ENCODE measurements around the gene MCHR1.

MCHR1 gene, protein sequence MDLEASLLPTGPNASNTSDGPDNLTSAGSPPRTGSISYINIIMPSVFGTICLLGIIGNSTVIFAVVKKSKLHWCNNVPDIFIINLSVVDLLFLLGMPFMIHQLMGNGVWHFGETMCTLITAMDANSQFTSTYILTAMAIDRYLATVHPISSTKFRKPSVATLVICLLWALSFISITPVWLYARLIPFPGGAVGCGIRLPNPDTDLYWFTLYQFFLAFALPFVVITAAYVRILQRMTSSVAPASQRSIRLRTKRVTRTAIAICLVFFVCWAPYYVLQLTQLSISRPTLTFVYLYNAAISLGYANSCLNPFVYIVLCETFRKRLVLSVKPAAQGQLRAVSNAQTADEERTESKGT

DNA sequence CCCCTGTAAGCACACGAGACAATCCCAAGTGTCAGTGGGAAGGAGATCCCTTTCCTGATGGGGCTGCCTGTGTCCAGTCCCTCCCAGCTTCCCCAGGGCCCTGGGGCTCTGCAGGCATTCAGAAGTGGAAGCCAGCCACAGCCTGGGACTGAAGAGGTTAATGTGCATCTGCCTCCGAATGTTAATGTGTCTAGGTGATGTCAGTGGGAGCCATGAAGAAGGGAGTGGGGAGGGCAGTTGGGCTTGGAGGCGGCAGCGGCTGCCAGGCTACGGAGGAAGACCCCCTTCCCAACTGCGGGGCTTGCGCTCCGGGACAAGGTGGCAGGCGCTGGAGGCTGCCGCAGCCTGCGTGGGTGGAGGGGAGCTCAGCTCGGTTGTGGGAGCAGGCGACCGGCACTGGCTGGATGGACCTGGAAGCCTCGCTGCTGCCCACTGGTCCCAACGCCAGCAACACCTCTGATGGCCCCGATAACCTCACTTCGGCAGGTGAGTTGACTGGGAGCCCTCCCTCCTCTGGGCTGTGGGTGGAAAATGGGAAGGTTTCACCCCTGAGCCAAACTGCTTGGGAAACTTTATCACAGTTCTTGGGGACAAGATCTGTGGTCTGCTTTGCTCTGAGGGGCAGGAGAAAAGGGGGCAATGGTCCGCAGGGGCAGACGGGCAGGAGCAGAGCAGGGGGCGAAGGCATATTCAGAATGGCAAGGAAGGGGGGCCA, at the start of gene MCHR1:
TSS of gene MCHR1 (plus strand) at position 236 of the 715 bp plus-strand sequence. CDS start at position 405, 169 bp downstream.
- no peak for DNase-seq (ENCODE audit: low read depth, low spot score)

DNA sequence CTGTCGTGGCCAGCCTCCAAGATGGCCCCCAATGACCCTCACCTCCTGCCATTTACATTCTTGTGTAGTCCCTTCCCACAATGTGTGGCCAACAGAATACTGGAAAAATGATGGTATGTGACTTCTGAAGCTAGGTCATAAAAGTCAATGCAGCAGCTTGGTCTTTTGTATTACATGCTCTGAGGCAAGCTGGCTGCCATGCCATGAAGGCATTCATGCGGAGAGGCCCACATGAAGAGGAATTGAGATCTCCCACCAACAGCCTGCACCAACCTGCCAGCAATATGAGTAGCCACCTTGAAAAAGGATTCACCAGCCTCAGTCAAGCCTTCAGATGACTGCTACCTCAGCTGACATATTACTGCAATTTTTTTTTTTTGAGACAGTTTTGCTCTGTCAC, 47.4 kb upstream of the MCHR1 start:
- DNase-seq (ENCODE audit: low read depth, low spot score), result no peak

DNA sequence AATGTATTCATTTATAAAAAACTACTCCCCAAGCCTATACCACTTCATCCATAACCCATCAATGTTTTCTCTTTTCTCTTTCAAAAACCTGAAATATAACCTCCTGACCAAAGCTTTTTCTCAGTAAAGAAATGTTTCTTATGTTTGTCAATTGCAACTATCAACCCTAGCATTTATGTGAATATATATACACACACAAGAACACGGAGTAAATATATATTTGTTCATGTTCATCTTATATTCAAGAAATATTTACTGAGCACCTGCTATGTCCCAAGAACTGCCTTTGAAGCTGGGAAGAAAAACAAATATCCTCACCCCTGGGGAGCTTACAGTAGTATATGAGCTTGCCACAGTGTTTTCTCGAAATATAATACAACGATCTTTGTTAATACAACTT, 46.2 kb upstream of the MCHR1 start:
- DNase-seq (ENCODE audit: low read depth, low spot score), result no peak

DNA sequence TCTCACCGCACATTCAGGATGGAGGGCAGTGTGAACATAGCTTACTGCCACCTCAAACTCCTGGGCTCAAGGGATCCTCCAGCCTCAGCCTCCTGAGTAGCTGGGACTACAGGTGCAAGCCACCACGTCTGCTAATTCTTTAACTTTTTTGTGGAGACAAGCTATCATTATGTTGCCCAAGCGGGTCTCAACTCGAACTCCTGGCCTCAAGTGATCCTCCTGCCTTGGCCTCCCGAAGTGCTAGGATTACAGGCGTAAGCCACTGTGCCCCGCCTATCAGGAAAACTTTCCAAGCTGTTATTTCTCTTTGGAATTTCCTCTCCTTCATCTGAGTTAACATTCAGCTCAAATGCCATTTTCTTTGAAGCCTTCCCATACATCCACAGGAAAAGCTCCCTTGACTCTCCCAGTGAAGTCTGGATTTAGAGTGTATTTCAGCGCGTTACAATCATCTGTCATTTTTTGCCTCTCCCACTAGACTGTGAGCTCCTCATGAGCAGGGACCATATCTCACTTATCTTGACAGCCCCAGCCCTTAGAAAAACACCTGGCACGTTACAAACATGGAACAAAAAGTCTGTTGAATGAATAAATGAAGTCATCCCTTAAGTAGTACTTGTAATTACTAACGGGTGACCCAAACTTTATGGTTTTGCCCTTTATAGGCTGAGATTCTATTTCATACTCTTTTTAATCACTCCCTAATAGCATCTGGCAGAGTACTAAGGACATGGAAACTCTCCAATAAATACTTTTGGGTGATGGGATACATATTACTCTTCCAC, 45.0 kb upstream of the MCHR1 start:
- no peak for DNase-seq (ENCODE audit: low read depth, low spot score)

DNA sequence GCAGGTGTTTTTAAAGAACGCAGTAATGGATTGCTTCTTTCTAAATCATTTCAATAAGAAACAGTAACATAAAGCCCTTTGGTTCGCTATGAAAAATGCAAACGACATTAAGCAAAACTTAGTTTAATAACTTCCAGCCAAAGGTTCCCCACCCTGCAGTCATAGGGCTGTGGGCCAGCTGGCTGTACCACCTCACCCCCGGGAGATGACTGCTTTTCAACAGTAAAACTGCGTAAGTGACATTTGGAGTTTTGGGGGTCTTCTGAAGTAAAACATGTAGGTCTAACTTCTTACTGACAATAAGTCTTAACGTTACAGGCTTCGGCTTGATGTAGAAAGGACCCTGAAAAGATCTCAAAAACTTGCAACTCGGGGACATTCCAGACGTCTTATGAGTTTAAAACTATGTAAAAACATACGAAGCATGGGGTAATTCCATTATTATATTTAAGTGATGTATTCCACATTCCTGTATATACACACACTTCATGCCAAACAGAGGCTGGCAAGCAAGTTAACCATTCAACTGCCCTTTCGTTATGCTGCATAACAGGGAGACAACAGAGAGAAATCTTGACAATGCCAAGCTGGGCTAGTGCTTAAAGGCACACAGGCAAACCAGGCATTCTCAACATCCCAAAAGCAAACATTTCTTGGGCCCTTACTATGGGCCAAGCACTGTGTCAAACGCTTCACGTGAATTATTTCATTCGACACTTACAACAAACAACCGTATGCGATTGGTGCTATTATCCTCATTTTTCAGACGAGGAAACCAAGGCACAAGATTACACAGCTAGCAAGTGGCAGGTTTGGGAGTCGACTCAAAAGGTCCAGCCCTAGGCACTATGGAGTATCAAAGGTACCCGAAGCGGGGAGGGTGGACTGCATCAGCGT, 44.0 kb upstream of the MCHR1 start:
- no peak for DNase-seq (ENCODE audit: low read depth, low spot score)

DNA sequence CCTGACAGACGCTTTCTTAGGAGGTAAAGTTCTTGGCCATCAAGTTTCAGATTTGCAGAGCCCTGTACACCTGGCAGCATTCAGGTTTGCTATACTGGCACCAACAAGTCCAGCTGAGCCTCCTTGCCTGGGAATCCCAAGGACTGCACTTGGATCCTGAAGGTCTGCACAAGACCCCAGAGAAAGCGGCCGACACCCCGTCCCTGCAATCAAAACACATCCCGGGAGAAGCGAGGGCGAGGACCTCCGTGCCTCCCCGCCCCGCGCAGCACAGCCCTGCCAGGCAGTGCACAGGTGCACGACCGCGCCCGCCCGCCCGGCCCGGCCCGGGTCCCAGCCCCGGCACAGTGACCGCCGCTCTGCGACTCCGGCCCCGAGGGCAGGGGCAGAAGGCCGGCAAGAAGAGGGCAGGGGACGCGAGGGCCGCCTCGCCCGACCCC, 43.3 kb upstream of the MCHR1 start:
- DNase-seq (ENCODE audit: low read depth, low spot score), result no peak

DNA sequence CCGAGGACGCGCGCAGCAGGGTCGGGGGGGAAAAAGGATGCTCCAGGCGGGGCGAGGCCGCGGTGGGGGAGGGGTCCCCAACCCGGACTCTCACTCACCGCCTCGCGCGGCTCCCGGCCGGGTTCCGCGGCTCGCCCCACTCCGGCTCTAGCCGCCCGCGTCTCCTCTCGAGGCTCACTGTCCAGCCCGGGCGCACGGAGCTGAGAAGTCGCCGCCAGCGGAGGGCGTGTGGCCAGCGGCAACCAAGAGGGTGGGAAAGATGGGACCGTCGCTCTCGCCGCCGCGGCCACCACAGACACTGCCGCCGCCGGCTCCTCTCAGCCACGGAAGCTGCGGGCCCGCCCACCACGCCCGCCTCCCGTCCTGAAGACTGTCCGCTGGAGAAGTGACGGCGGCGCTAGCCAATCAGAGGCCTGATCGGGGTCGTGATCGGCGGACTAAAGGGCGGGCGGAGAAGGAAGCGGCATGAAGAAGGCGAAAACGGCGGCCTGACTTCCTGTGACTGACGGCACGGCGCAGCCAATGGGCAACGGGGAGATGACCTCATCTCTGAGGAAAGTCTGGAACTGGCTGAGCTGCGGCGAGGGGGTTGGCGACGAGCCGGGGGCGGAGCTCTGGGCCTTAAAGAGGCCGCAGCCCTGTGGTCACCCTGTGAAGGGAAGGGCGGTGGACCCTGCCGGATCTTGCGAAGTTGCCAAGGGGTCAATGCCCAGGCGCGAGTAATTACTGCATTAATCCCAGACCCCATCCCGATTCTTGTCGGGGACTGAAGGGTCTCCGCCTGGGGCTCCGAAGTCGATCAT, 42.7 kb upstream of the MCHR1 start, which contains the start of gene MRTFA:
TSS of gene MRTFA (minus strand) at position 340 of the 803 bp plus-strand sequence.
- DNase-seq (ENCODE audit: low read depth, low spot score), result peak; percentile 98

DNA sequence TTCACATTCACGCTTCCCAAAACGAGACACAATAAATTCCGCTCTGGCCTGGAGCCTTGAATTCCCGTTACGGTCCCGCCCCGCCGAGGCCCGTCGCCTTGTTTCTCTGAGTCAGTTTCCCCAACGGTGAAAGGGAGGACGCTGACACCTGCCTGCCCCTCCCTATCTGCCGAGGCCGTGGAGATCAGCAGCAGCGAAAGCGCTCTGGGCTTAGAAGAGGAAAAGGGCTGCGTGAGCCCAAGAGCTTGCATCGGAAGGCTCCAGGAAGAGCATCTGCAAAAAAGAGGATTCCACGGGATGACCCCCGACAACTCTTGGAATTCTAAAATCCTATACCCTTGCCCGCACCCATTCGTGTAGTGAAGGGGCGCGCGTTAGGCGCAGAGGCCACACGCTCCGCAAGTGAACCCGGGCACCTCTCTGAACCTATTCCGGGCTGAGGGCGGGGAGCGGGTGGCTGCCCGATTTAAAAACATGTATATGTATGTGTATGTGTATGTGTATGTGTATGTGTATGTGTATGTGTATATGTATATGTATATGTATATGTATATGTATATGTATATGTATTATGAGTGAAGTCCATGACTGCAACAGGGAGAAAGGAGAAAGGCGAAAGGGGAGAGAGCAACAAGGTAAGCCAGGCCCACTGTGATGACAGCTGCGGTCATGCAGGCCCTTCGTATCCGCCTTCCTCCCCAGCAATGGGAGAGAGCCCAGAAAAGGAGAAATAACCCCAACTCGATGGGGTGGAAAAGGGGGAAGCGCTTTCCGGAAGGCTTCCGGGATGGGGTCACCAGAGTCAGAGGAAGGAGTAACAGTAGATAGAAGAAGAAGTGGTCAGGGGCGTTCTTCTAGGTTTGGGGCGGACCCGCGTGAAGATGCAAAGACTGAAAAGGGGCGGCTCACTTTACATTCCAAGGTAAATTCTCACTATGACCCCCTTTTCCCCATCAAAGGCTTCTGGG, 41.8 kb upstream of the MCHR1 start:
- DNase-seq (ENCODE audit: low read depth, low spot score), result peak; percentile 14

DNA sequence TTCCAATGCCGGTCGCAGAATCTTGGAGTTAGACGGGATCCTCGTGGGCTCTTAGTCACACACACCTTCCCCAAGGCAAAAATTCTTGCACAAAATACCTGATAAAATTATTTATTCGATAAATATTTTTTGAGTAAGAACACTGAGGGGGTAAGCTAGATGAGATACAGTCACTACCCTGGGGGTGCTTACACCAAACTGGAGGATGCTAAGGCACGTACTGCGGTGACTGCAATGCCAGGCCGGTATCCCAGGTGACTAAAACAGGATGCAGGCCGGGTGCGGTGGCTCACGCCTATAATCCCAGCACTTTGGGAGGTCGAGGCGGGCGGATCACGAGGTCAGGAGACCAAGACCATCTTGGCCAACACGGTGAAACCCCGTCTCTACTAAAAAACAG, 41.0 kb upstream of the MCHR1 start:
- DNase-seq (ENCODE audit: low read depth, low spot score), result no peak

DNA sequence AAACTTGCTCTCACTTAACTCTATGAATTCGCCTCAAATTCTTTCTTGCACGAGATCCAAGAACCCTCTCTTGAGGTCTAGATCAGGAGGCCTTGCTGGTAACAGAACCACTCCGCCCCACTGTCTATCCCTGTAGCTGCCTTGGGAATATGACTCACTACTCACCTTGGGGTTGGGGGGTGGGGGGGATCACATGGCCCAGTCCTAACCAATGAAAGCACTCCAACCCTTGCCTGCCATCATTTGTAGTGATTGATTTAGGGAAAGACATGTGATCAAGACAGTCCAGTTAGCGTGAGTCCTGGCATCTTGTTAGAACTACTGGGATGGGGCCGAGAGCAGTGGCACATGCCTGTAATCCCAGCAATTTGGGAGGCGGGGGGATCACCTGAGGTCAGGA, 38.0 kb upstream of the MCHR1 start:
- no peak for DNase-seq (ENCODE audit: low read depth, low spot score)

DNA sequence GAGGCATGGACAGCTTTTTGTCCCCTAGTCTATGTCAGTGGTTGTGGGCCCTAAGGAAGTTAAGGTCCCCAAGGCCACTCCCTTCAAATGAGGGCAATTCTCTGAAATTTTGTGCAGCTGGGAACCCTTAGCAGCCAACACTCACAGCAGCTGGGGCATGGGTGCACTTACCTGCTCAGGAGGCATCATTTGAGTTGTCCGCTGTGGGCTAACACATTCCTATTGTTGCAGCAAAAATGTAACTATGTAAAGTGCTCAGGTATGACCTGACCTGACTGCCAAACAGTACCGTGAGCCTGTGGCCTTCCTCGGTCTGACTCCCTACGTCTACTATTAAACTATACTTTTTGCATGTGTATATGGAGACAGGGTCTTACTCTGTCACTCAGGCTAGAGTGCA, 37.0 kb upstream of the MCHR1 start:
- DNase-seq (ENCODE audit: low read depth, low spot score), result no peak

DNA sequence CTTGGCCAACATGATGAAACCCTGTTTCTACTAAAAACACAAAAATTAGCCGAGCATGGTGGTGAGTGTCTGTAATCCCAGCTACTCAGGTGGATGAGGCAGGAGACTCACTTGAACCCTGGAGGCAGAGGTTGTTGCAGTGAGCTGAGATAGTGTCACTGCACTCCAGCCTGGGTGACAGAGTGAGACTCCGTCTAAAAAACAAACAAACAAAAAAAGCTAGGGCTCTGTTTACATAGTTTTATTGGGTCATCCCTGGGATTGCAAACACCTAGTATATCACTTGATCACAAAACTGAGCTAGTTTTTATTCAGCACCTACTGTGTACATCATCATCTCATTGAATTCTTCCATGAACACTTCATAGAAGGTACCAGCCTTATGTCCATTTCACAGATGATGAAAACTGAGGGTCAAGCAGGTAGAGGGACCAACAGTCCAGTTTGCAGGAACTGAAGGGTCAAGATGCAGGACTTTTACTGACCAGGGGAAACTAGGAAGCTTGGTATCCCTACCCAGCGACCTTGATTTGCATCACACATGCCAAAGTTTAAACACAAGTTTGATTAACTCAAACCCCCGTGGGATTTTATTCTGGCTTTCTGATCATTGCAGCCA, 33.6 kb upstream of the MCHR1 start:
- no peak for DNase-seq (ENCODE audit: low read depth, low spot score)

DNA sequence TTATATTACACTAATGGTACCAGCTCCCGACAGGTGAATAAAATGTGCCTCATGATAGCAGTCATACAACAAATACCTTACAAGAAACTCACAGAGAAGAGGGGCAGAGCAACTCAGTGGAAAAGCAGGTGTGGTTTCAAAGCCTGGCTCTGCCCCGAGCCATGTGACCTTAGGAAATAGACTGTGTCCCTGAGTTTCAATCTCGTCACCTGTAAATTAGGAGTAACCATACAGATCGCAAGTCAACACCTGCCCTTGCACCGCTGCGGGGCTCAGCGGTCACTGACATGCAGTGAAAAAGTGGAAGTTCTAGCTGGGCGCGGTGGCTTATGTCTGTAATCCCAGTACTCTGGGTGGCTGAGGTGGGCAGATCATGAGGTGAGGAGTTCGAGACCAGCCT, 30.9 kb upstream of the MCHR1 start:
- DNase-seq (ENCODE audit: low read depth, low spot score), result no peak

DNA sequence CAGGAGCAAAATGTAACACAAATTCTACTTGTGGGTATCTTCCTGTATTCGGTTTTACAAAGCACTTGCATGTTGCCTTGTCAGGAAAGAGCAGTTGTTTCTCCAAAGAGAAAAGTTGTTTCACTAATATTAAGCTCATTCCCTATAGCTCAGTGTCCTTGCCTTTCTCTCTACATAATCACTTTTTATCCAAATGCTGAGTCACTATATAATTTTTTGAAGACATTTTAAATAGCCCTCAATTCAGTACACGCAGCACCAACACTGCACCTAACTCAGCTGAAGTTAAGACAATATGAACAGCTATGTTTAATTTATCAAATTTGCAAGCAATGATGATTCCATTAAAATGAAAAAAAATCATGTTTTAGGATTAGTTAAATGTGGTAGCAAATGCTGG, 28.2 kb upstream of the MCHR1 start:
- no peak for DNase-seq (ENCODE audit: low read depth, low spot score)

DNA sequence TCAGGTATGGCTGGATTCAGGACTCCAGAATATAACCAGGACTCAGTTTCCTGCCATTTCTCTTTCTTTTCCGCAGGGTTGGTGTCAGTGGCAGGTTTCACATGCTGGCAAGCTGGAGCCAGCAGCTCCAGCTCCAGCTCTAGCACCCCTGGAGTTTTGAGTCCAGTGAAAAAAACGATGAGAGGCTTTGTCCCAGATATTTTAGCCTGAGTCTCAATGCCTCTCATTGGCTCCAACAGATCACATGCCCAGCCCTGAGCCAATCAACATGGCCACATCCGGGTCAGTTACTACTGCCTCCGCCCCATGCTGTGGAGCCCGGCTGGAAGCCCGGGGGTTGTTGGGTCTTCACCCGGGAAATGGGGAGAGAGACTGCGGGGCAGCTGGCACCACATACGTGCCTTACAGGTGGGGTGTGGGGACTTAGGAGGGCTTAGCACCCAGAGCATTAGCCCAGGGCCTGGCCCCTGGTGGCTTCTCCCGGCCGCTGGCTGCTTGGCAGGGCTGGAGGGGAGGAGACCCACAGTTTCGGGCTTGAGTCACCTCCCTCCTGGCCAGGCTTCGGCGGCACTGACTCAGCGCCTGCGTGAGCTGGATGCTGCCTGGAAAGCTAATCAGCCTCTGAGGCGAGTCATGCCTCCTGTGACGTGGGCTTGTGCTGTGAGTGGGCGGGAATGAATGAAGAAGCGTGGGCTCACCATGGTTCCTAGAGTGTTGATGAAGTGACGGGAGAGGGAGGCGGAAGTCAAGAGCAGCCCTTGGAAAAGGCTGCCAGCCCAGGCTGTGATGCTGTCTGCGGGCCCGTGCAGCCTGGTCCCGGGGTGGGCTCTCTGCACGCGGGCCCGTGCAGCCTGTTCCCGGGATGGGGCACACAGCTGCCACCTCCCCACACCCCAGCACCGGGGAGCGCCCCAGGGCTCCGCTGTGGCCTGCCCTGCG, 27.5 kb upstream of the MCHR1 start:
- peak; percentile 47 for DNase-seq (ENCODE audit: low read depth, low spot score)

DNA sequence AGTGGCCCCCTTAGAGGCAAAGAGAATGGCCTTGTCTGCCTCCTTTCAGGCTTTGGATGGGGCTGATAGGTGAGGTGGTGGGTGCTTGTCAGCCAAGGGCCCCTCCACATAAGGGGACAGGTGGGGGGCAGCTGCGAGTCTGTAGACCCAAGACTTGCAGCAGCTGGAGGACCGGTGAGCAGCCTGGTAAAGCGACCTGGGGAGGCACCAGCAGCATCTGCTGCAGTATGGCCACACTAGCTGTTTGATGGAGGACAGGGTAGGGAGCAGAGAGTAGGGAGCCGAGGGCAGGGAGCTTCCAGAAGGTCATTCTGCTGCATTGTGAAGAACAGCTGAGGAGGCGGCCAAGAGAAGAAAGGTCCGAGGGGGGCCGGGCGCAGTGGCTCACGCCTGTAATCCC, 25.9 kb upstream of the MCHR1 start:
- no peak for DNase-seq (ENCODE audit: low read depth, low spot score)

DNA sequence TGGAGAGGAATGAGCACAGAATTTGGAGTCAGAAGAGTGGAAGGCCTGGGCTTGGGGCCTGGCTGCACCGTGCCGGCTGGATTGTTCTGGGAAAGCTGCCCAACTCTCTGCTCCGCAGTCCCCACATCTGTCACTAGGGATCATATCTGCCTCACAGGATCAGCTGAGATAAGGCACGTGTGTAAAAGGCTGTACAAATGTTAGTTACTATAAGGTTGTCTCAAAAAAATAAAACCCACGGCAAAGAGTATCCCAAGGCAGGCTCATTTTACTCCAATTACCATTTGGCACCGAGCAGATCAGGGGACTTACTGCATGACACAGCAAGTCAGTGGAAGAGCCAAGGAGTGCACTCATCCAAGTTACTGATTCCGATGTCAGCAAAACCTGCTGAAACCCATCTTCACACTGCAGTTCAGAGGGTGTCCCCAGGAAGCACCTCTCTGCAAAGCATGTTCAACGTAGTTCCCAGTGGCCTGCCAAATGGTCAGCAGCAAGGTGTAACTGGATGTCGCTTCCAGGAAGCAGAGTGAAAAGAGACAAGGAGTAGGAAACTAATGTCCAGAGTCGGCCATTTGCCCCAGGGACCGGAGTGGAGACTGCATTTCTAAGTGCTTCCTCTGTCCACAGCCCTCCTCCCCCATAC, 24.6 kb upstream of the MCHR1 start:
- no peak for DNase-seq (ENCODE audit: low read depth, low spot score)

Data from activated naive CD8-positive, alpha-beta T cell treated with anti-CD3 and anti-CD28 coated beads, Interleukin-2, amount 50 U/mL, for 16 hours (primary cell).